Measurements from ENCODE around the gene TPX2. TPM values are rescaled to one million over a fixed set of nuclear protein-coding genes. Genes with fewer than 3 reads are reported as not detected.
"Not testable (repeated sequence)": the region's sequence is repeated elsewhere in the genome, so short reads cannot be mapped to it uniquely, and the experiment has no call there.

Gene TPX2
- polyA plus RNA-seq, 1 donor (not counting 4 experiments of a cell fraction or from before 2014, with no cell fraction given), result 31.5 TPM

GRCh38 chr20:31746068-31746878 lies 7.2 kb downstream of the TPX2 start:
- DNase-seq (ENCODE audit: low read depth, low spot score) (no peak), FAIRE-seq (no peak)
- dilution Hi-C loops (cut with MboI; ENCODE audit: extremely low pct_ligation_motif_present, low sequenced_read_pairs), result no loop called here
- no peaks in the 10 kb centered on the region for H3K27me3 ChIP-seq (ENCODE audit: control insufficient read depth, extremely low read depth, insufficient read depth, low read length)
- H3K9ac ChIP-seq (ENCODE audit: control insufficient read depth, extremely low read depth, insufficient read depth, low read length), result no peak overlapping the region
- H3K79me2 ChIP-seq (ENCODE audit: control insufficient read depth, insufficient read depth, low read length), result peaks cover 88% of the 10 kb centered on the region
- no peak overlapping the region for H2AFZ ChIP-seq (ENCODE audit: control insufficient read depth, low read length)
- H3K36me3 ChIP-seq (ENCODE audit: control insufficient read depth in 2 of 2, extremely low read depth in 1 of 2, insufficient read depth in 2 of 2, low read length in 2 of 2), result peaks cover 0 to 14% of the 10 kb centered on the region in 2 experiments
- peaks cover 6% of the 10 kb centered on the region for H3K4me1 ChIP-seq (ENCODE audit: control insufficient read depth, extremely low read depth, insufficient read depth, low read length)
- H3K9me1 ChIP-seq (ENCODE audit: control insufficient read depth, extremely low read depth, insufficient read depth, low read length), result no peaks in the 10 kb centered on the region
- no peak overlapping the region for H3K27ac ChIP-seq (ENCODE audit: control insufficient read depth, insufficient read depth, low read length)
- H4K20me1 ChIP-seq (ENCODE audit: control insufficient read depth, extremely low read depth, insufficient read depth, low read length), result no peaks in the 10 kb centered on the region
- no peaks in the 10 kb centered on the region for H3K9me3 ChIP-seq (ENCODE audit: control insufficient read depth, low read depth, low read length)
- peak overlapping the region; percentile 29 for H3K4me2 ChIP-seq (ENCODE audit: control insufficient read depth, extremely low read depth, insufficient read depth, low read depth, low read length)
- TF ChIP-seq CTCF (optimal IDR thresholded peaks at IDR 0.05 in 1 of 3, IDR thresholded peaks at IDR 0.05 in 1 of 3, conservative IDR thresholded peaks at IDR 0.05 in 1 of 3; ENCODE audit: extremely low read depth in 1 of 3, insufficient read depth in 2 of 3, low read length in 3 of 3), result no peak
- no peak for TF ChIP-seq EZH2 (IDR thresholded peaks at IDR 0.05; ENCODE audit: low read length)
- H3K4me3 ChIP-seq (ENCODE audit: control insufficient read depth in 2 of 3, extremely low read depth in 1 of 3, insufficient read depth in 2 of 3, low read depth in 1 of 3, low read length in 3 of 3), result no peak overlapping the region

- DNase-seq (ENCODE audit: low read depth, low spot score); H3K9ac ChIP-seq (ENCODE audit: control insufficient read depth, extremely low read depth, insufficient read depth, low read length); FAIRE-seq; H3K9me1 ChIP-seq (ENCODE audit: control insufficient read depth, extremely low read depth, insufficient read depth, low read length); H3K4me2 ChIP-seq (ENCODE audit: control insufficient read depth, extremely low read depth, insufficient read depth, low read depth, low read length); H2AFZ ChIP-seq (ENCODE audit: control insufficient read depth, low read length); dilution Hi-C loops (cut with MboI; ENCODE audit: extremely low pct_ligation_motif_present, low sequenced_read_pairs); H4K20me1 ChIP-seq (ENCODE audit: control insufficient read depth, extremely low read depth, insufficient read depth, low read length); H3K27ac ChIP-seq (ENCODE audit: control insufficient read depth, insufficient read depth, low read length); H3K4me3 ChIP-seq (ENCODE audit: control insufficient read depth in 2 of 3, extremely low read depth in 1 of 3, insufficient read depth in 2 of 3, low read depth in 1 of 3, low read length in 3 of 3); H3K4me1 ChIP-seq (ENCODE audit: control insufficient read depth, extremely low read depth, insufficient read depth, low read length); H3K9me3 ChIP-seq (ENCODE audit: control insufficient read depth, low read depth, low read length); H3K27me3 ChIP-seq (ENCODE audit: control insufficient read depth, extremely low read depth, insufficient read depth, low read length): not testable (repeated sequence)
- H3K79me2 ChIP-seq (ENCODE audit: control insufficient read depth, insufficient read depth, low read length), result peaks cover 87% of the 10 kb centered on the region
- H3K36me3 ChIP-seq (ENCODE audit: control insufficient read depth in 2 of 2, extremely low read depth in 1 of 2, insufficient read depth in 2 of 2, low read length in 2 of 2), result peaks cover 0 to 14% of the 10 kb centered on the region in 2 experiments
These were observed 7.9 kb downstream of the TPX2 start for GRCh38 chr20:31747028-31747427.

All from keratinocyte (primary cell).